Tibial artery (tissue), 4 donors: ENCODE results near the gene SEC22C.

Source experiments
- DNase-seq, 2 donors: peaks; one replicate each; pipeline ENCODE4 v3.0.0-alpha.2; 2019
- H3K27ac ChIP-seq, 2 donors: fragments of 200-600 bp; sonication (generic) in 1 of 2; 1 replicate in 1 of 2; 2 replicates in 1 of 2; pipeline ENCODE4 v1.5.1; 2018 to 2019; ENCODE audit warnings: mild to moderate bottlenecking in 1 of 2
- H3K27me3 ChIP-seq, 2 donors: fragments of 200-600 bp; sonication (generic) in 1 of 2; one replicate each; pipeline versions ENCODE4 v1.5.1 to v1.6.0; 2016 to 2019
- H3K36me3 ChIP-seq, 3 donors: fragments of 200-600 bp; sonication (generic) in 2 of 3; one replicate each; pipeline ENCODE4 v1.5.1; 2016 to 2019; ENCODE audit warnings: mild to moderate bottlenecking in 2 of 3
- H3K4me1 ChIP-seq, 4 donors: fragments of 200-600 bp; sonication (generic) in 2 of 4; 1 replicate in 3 of 4; 2 replicates in 1 of 4; pipeline ENCODE4 v1.5.1; 2016 to 2019
- H3K4me3 ChIP-seq, 2 donors: fragments of 200-600 bp; sonication (generic) in 1 of 2; 1 replicate in 1 of 2; 2 replicates in 1 of 2; pipeline ENCODE4 v1.5.1; 2018 to 2019; ENCODE audit warnings: mild to moderate bottlenecking in 2 of 2
- H3K9me3 ChIP-seq, 3 donors: fragments of 200-600 bp; sonication (generic) in 1 of 3; one replicate each; pipeline ENCODE4 v1.5.1; 2016 to 2019
- CTCF ChIP-seq, 2 experiments: fragments of 200-600 bp in 1 of 2; fragments of 450-650 bp in 1 of 2; IDR thresholded peaks; one replicate each; pipeline ENCODE4 v1.5.1; 2017 to 2019; ENCODE audit warnings: antibody characterized with exemption in 2 of 2, mild to moderate bottlenecking in 1 of 2, moderate library complexity in 1 of 2
- intact Hi-C: fragments of 100-400 bp; cut with DNase I; formaldehyde crosslinking; loops from one replicate; pipeline ENCODE4 v1.15.0; 2023; ENCODE audit warnings: low total_unique reads

The SEC22C gene

GRCh38 chr3:42531470-42531869, 50.3 kb downstream of the SEC22C start:
- no peak for TF ChIP-seq CTCF (IDR thresholded peaks at IDR 0.05)
- no peaks in the 10 kb centered on the region for H3K27me3 ChIP-seq
- intact Hi-C loops: no loop called here
- no peak overlapping the region for H3K4me3 ChIP-seq
- H3K36me3 ChIP-seq: peaks cover 0 to 73% (median 5%) of the 10 kb centered on the region in 3 donors
- H3K9me3 ChIP-seq: no peaks in the 10 kb centered on the region
- DNase-seq: no peak
- H3K4me1 ChIP-seq: peaks cover 0 to 6% (median 0%) of the 10 kb centered on the region in 4 donors
- H3K27ac ChIP-seq: no peak overlapping the region

GRCh38 chr3:42530073-42530472, 51.7 kb downstream of the SEC22C start:
- H3K4me1 ChIP-seq: peaks cover 0 to 6% (median 0%) of the 10 kb centered on the region in 4 donors
- H3K9me3 ChIP-seq: no peaks in the 10 kb centered on the region
- no peak overlapping the region for H3K4me3 ChIP-seq
- TF ChIP-seq CTCF (IDR thresholded peaks at IDR 0.05): no peak
- H3K27me3 ChIP-seq: no peaks in the 10 kb centered on the region
- intact Hi-C loops: no loop called here
- no peak for DNase-seq
- peaks cover 0 to 82% (median 5%) of the 10 kb centered on the region in 3 donors for H3K36me3 ChIP-seq
- H3K27ac ChIP-seq: no peak overlapping the region

GRCh38 chr3:42529468-42529867, 52.3 kb downstream of the SEC22C start:
- Histone ChIP-seq H3K9me3 (no peaks in the 10 kb centered on the region), H3K4me3 (no peak overlapping the region), H3K36me3 (peaks cover 0 to 80% (median 5%) of the 10 kb centered on the region in 3 donors), H3K4me1 (peaks cover 0 to 6% (median 0%) of the 10 kb centered on the region in 4 donors), H3K27ac (no peak overlapping the region), H3K27me3 (no peaks in the 10 kb centered on the region)
- DNase-seq: no peak
- TF ChIP-seq CTCF (IDR thresholded peaks at IDR 0.05): no peak
- intact Hi-C loops: no loop called here

- no peak for DNase-seq
- TF ChIP-seq CTCF (IDR thresholded peaks at IDR 0.05): no peak
- no peaks in the 10 kb centered on the region for H3K4me1 ChIP-seq
- H3K27ac ChIP-seq: no peak overlapping the region
- peaks cover 0 to 77% (median 2%) of the 10 kb centered on the region in 3 donors for H3K36me3 ChIP-seq
- H3K9me3 ChIP-seq: no peaks in the 10 kb centered on the region
- H3K4me3 ChIP-seq: no peak overlapping the region
- intact Hi-C loops: no loop called here
- H3K27me3 ChIP-seq: no peaks in the 10 kb centered on the region
Measured at GRCh38 chr3:42527368-42527917, 54.3 kb downstream of the SEC22C start.

GRCh38 chr3:42526616-42527367, 55.0 kb downstream of the SEC22C start:
- peaks cover 0 to 72% (median 0%) of the 10 kb centered on the region in 3 donors for H3K36me3 ChIP-seq
- no peak for TF ChIP-seq CTCF (IDR thresholded peaks at IDR 0.05)
- no peak for DNase-seq
- no peaks in the 10 kb centered on the region for H3K9me3 ChIP-seq
- intact Hi-C loops: no loop called here
- no peaks in the 10 kb centered on the region for H3K4me1 ChIP-seq
- H3K27ac ChIP-seq: no peak overlapping the region
- no peaks in the 10 kb centered on the region for H3K27me3 ChIP-seq
- no peak overlapping the region for H3K4me3 ChIP-seq
